Keratinocyte (primary cell): ENCODE measurements around the gene MAP3K10. TPM values are rescaled to one million over a fixed set of nuclear protein-coding genes. Genes with fewer than 3 reads are reported as not detected.

Experiments used
- DNase-seq: peaks from one replicate; pipeline ENCODE4 v3.0.0-alpha.2; 2011; ENCODE audit warnings: low read depth, missing footprints, low spot score
- FAIRE-seq: peaks from 2 replicates; lab custom pipeline; 2011; peaks lifted over from hg19 to GRCh38; lab: Jason Lieb, UNC
- H2AFZ ChIP-seq: 2 replicates; pipeline ENCODE4 v1.6.0; 2012; ENCODE audit warnings: low read length, control low read depth, inconsistent platforms; ENCODE audit not compliant: control insufficient read depth
- H3K27ac ChIP-seq: 2 replicates; pipeline ENCODE4 v1.5.1; 2011; ENCODE audit warnings: low read length; ENCODE audit not compliant: control insufficient read depth, insufficient read depth
- H3K27me3 ChIP-seq: 3 replicates; pipeline ENCODE4 v1.6.0; 2011; ENCODE audit warnings: low read length; ENCODE audit not compliant: control insufficient read depth, insufficient read depth; ENCODE audit errors: extremely low read depth
- H3K36me3 ChIP-seq, 2 experiments: 2 replicates in 1 of 2; 3 replicates in 1 of 2; pipeline ENCODE4 v1.5.1; 2011; ENCODE audit warnings: low read length in 2 of 2, mild to moderate bottlenecking in 1 of 2; ENCODE audit not compliant: control insufficient read depth in 2 of 2, insufficient read depth in 2 of 2; ENCODE audit errors: extremely low read depth in 1 of 2
- H3K4me1 ChIP-seq: 3 replicates; pipeline ENCODE4 v1.5.1; 2011; ENCODE audit warnings: low read length; ENCODE audit not compliant: control insufficient read depth, insufficient read depth; ENCODE audit errors: extremely low read depth
- H3K4me2 ChIP-seq: 3 replicates; pipeline ENCODE4 v1.6.0; 2011; ENCODE audit warnings: low read depth, low read length; ENCODE audit not compliant: control insufficient read depth, insufficient read depth; ENCODE audit errors: extremely low read depth
- H3K4me3 ChIP-seq, 3 experiments: fragments of 200-600 bp in 1 of 3; sonication (generic) in 1 of 3; 2 replicates in 2 of 3; 3 replicates in 1 of 3; pipeline ENCODE4 v1.5.1; 2011 to 2016; ENCODE audit warnings: low read length in 3 of 3, mild to moderate bottlenecking in 3 of 3, control low read depth in 2 of 3, inconsistent platforms in 1 of 3, low read depth in 1 of 3, mixed read lengths in 1 of 3, mixed run types in 1 of 3, moderate library complexity in 1 of 3; ENCODE audit not compliant: control insufficient read depth in 2 of 3, insufficient read depth in 2 of 3; ENCODE audit errors: extremely low read depth in 1 of 3
- H3K79me2 ChIP-seq: 2 replicates; pipeline ENCODE4 v1.6.0; 2012; ENCODE audit warnings: low read length; ENCODE audit not compliant: control insufficient read depth, insufficient read depth
- H3K9ac ChIP-seq: 3 replicates; pipeline ENCODE4 v1.6.0; 2011; ENCODE audit warnings: low read length; ENCODE audit not compliant: control insufficient read depth, insufficient read depth; ENCODE audit errors: extremely low read depth
- H3K9me1 ChIP-seq: 3 replicates; pipeline ENCODE4 v1.6.0; 2011; ENCODE audit warnings: low read length; ENCODE audit not compliant: control insufficient read depth, insufficient read depth; ENCODE audit errors: extremely low read depth
- H3K9me3 ChIP-seq: 2 replicates; pipeline ENCODE4 v1.5.1; 2012; ENCODE audit warnings: low read depth, low read length; ENCODE audit not compliant: control insufficient read depth
- H4K20me1 ChIP-seq: 3 replicates; pipeline ENCODE4 v1.6.0; 2011; ENCODE audit warnings: low read length; ENCODE audit not compliant: control insufficient read depth, insufficient read depth; ENCODE audit errors: extremely low read depth
- CTCF ChIP-seq, 3 experiments: IDR thresholded peaks in 1 of 3; conservative IDR thresholded peaks in 1 of 3; optimal IDR thresholded peaks in 1 of 3; 2 replicates in 2 of 3; 3 replicates in 1 of 3; pipeline versions ENCODE3 to v1.5.1; 2011; ENCODE audit warnings: low read length in 3 of 3, mild to moderate bottlenecking in 3 of 3, moderate library complexity in 2 of 3, control low read depth in 1 of 3, inconsistent platforms in 1 of 3; ENCODE audit not compliant: insufficient read depth in 2 of 3; ENCODE audit errors: extremely low read depth in 1 of 3
- EZH2 ChIP-seq: IDR thresholded peaks from one replicate; pipeline ENCODE4 v1.6.1; 2012; ENCODE audit warnings: inconsistent platforms, mild to moderate bottlenecking, low read length, moderate library complexity
- dilution Hi-C: fragments of 300-500 bp; cut with MboI; formaldehyde crosslinking; loops from one replicate; pipeline ENCODE4 v1.7.0; 2020; ENCODE audit warnings: low sequenced_read_pairs; ENCODE audit not compliant: extremely low pct_ligation_motif_present
- polyA plus RNA-seq, 5 experiments: library from polyadenylated mRNA; depleted of rRNA in 3 of 5; stranded (reverse) in 3 of 5; stranded (forward) in 1 of 5; unstranded in 1 of 5; fragments of >200 nt; gene quantifications; 1 replicate in 1 of 5; 2 replicates in 3 of 5; 3 replicates in 1 of 5; pipeline versions ENCODE4 v1.2.1 to v1.2.3, GENCODE V29; 2011 to 2012; ENCODE audit warnings: missing spikeins in 2 of 5, low read depth in 1 of 5, low replicate concordance in 1 of 5

MAP3K10 gene
- polyA plus RNA-seq, 1 donor (not counting 4 experiments of a cell fraction or from before 2014, with no cell fraction given), result 2.9 TPM

- TF ChIP-seq EZH2, result no peak
- no peak for TF ChIP-seq CTCF (optimal IDR thresholded peaks at IDR 0.05 in 1 of 3, IDR thresholded peaks at IDR 0.05 in 1 of 3, conservative IDR thresholded peaks at IDR 0.05 in 1 of 3; ENCODE audit: extremely low read depth in 1 of 3, insufficient read depth in 2 of 3, low read length in 3 of 3)
- H2AFZ ChIP-seq, result no peak overlapping the region
- no peak for DNase-seq
- no peak overlapping the region for H3K9ac ChIP-seq
- no peak overlapping the region for H3K4me3 ChIP-seq
- H3K36me3 ChIP-seq, result peaks cover 0 to 1% of the 10 kb centered on the region in 2 experiments
- no peaks in the 10 kb centered on the region for H3K9me3 ChIP-seq
- H3K4me2 ChIP-seq, result no peak overlapping the region
- no peaks in the 10 kb centered on the region for H3K9me1 ChIP-seq
- no peak overlapping the region for H3K27ac ChIP-seq
- peaks cover 19% of the 10 kb centered on the region for H3K27me3 ChIP-seq
- H3K79me2 ChIP-seq, result no peaks in the 10 kb centered on the region
- H4K20me1 ChIP-seq, result no peaks in the 10 kb centered on the region
- FAIRE-seq, result no peak
- no peaks in the 10 kb centered on the region for H3K4me1 ChIP-seq
- dilution Hi-C loops, result no loop called here
These were observed 37.1 kb downstream of the MAP3K10 start for GRCh38 chr19:40228346-40228745.

- Histone ChIP-seq H3K79me2 (no peaks in the 10 kb centered on the region), H4K20me1 (no peaks in the 10 kb centered on the region), H3K4me3 (no peak overlapping the region), H3K9ac (no peak overlapping the region), H3K4me2 (no peak overlapping the region), H3K27me3 (peaks cover 19% of the 10 kb centered on the region), H3K9me1 (no peaks in the 10 kb centered on the region), H3K4me1 (no peaks in the 10 kb centered on the region), H3K9me3 (no peaks in the 10 kb centered on the region), H2AFZ (no peak overlapping the region), H3K27ac (no peak overlapping the region), H3K36me3 (peaks cover under 1 to 1% of the 10 kb centered on the region in 2 experiments)
- FAIRE-seq (no peak), DNase-seq (no peak)
- no peak for TF ChIP-seq EZH2
- dilution Hi-C loops, result no loop called here
These were observed 37.6 kb downstream of the MAP3K10 start for GRCh38 chr19:40228863-40229262.

GRCh38 chr19:40229484-40229883 lies 38.3 kb downstream of the MAP3K10 start:
- no peak for FAIRE-seq
- Histone ChIP-seq H3K4me2 (no peak overlapping the region), H2AFZ (no peak overlapping the region), H3K27me3 (peaks cover 19% of the 10 kb centered on the region), H3K27ac (no peak overlapping the region), H4K20me1 (no peaks in the 10 kb centered on the region), H3K79me2 (no peaks in the 10 kb centered on the region), H3K9me3 (no peaks in the 10 kb centered on the region), H3K4me3 (no peak overlapping the region), H3K9me1 (no peaks in the 10 kb centered on the region), H3K36me3 (peaks cover 1 to 5% of the 10 kb centered on the region in 2 experiments), H3K4me1 (no peaks in the 10 kb centered on the region), H3K9ac (no peak overlapping the region)
- no peak for DNase-seq
- dilution Hi-C loops, result no loop called here
- TF ChIP-seq CTCF (optimal IDR thresholded peaks at IDR 0.05 in 1 of 3, IDR thresholded peaks at IDR 0.05 in 1 of 3, conservative IDR thresholded peaks at IDR 0.05 in 1 of 3; ENCODE audit: extremely low read depth in 1 of 3, insufficient read depth in 2 of 3, low read length in 3 of 3), result no peak
- no peak for TF ChIP-seq EZH2
